ENCODE data around the gene HLCS.

The HLCS gene

GRCh38 chr21:36851121-36851520 lies 115.3 kb downstream of the HLCS start:
- no peak for DNase-seq (ENCODE audit: low read depth in 1 of 2, low spot score in 1 of 2)

GRCh38 chr21:36850372-36850771 lies 116.1 kb downstream of the HLCS start:
- no peak for DNase-seq (ENCODE audit: low read depth in 1 of 2, low spot score in 1 of 2)

GRCh38 chr21:36849461-36850105 lies 116.9 kb downstream of the HLCS start:
- DNase-seq (ENCODE audit: low read depth in 1 of 2, low spot score in 1 of 2) = no peak

GRCh38 chr21:36848730-36849274 lies 117.7 kb downstream of the HLCS start:
- DNase-seq (ENCODE audit: low read depth in 1 of 2, low spot score in 1 of 2) = no peak

- no peak for DNase-seq (ENCODE audit: low read depth in 1 of 2, low spot score in 1 of 2)
Observed at GRCh38 chr21:36847189-36847588, 119.3 kb downstream of the HLCS start.

- no peak for DNase-seq (ENCODE audit: low read depth in 1 of 2, low spot score in 1 of 2)
Observed at GRCh38 chr21:36846631-36847030, 119.8 kb downstream of the HLCS start.

DNA sequence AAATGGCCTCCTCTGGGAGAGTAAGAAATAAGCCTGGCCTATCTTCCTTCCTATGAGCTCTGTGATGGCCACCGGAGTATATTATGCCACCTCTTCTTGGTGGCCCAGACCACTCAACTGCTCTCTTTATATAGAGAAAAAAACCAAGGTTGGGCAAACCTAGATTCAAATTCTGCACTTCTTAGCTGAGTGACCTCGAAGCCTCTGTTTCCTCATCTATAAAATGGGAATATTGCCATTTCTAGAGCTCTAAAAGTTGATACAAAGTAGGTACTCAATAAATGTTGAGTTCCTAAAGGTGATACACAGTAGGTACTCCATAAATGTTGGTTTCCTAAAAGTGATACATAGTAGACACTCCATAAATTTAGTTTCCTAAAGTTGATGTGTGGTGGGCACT lies 120.7 kb downstream of the HLCS start:
- no peak for DNase-seq (ENCODE audit: low read depth in 1 of 2, low spot score in 1 of 2)

GRCh38 chr21:36845070-36845469 lies 121.4 kb downstream of the HLCS start:
- DNase-seq (ENCODE audit: low read depth in 1 of 2, low spot score in 1 of 2) = no peak

DNA sequence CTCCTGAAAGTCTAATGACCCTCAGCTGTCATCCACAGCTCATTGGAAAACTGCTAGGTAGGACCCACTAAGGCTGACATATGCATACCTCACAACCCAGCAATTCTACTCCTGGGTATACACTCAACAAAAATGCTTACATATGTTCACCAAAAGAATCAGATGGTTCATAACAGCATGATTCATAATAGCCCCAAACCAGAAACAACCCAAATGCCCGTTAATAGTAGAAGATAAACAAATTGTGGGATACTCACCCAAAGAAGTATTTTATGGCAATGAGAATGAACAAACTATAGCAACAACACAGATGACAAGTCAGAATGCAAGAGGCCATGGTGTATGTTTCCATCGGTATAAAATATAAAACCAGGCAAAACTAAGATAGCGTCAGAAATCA lies 124.6 kb downstream of the HLCS start:
- DNase-seq (ENCODE audit: low read depth in 1 of 2, low spot score in 1 of 2) = no peak

DNA sequence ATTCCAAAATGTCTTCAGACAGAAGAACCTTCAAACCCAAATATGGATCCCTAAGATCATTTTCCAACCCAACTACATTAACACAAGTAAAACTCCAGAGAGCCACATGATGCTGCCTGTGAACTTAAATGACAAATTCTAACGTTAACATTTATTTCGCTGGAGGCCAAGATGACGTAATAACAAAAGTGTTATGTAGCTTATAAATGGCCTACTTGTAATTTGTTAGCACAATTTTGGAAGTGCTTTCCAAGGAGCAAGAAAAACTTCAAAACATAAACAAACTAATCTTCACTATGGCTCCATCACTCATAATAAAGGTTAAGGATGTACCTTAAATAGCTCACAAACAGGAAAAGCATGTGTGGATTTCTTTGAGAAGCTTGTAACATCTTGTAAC lies 126.7 kb downstream of the HLCS start:
- no peak for DNase-seq (ENCODE audit: low read depth in 1 of 2, low spot score in 1 of 2)

DNA sequence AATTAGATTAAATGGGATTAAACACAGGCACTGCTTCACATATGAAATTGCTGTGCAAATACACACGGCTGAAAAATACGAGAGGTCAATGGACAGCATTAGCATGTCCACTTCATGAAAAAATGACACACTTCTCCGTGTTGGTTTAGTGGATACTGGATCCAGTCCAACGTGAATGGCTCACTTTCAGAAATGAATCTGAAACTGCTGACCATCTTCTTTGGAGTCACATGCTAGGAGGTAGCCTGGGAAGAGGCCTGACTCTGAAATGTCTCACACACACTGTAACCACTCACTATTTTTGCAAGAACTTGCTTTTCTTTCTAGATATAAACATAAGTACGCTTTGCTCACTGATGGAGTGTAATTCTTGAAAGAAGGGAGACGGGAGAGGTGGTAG lies 127.3 kb downstream of the HLCS start:
- no peak for DNase-seq (ENCODE audit: low read depth in 1 of 2, low spot score in 1 of 2)

GRCh38 chr21:36835383-36835795 lies 131.1 kb downstream of the HLCS start:
- no peak for DNase-seq (ENCODE audit: low read depth in 1 of 2, low spot score in 1 of 2)

GRCh38 chr21:36834192-36834591 lies 132.3 kb downstream of the HLCS start:
- no peak for DNase-seq (ENCODE audit: low read depth in 1 of 2, low spot score in 1 of 2)

GRCh38 chr21:36830100-36830499 lies 136.4 kb downstream of the HLCS start:
- no peak for DNase-seq (ENCODE audit: low read depth in 1 of 2, low spot score in 1 of 2)

DNA sequence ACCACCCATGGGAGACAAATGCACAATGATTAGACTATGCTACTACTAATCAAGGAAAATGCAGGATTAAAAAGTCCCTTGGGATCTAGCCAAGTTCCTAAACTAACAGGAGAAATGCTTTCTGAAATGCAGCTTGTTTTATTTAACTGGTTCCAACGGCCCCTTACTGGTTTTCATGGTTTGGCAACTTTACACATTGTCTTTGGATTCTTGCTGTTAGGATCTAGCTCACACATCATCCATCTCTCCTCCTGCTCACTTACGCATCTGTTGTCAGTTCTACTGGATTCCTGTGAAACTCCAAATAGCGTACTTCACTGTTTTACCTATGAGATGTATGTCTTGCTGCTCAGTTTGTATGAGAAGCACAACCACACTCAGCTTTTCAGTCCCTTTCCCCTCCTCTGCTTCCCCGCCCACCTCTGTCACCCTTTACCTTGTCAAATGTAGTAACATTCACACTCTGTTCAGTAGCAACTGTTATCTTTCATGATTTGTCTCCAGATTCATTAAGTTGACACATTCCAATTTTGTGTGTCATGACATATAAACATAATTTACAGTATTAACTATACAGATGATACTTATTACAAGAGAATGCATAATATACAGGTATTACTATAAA lies 137.5 kb downstream of the HLCS start:
- no peak for DNase-seq (ENCODE audit: low read depth in 1 of 2, low spot score in 1 of 2)

DNA sequence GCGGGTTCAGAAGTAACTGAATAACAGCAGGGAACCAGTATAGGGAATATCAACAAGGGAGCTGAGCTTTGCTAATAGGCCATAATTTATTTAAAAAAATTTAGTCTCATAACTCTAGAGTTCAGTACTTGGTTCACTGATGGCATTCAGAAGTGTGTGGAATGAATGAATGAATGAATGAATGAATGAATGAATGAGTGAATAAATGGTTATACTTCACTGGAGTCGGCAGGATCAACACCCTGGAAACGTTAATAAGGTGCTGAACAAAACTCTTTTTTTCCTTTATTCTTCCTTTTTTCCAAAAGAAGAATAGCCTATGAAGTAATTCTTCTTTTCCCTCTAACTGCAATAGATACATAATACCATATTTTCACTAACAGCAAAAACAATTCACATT lies 138.3 kb downstream of the HLCS start:
- no peak for DNase-seq (ENCODE audit: low read depth in 1 of 2, low spot score in 1 of 2)

GRCh38 chr21:36825658-36826057 lies 140.8 kb downstream of the HLCS start:
- no peak for DNase-seq (ENCODE audit: low read depth in 1 of 2, low spot score in 1 of 2)

- no peak for DNase-seq (ENCODE audit: low read depth in 1 of 2, low spot score in 1 of 2)
Observed at GRCh38 chr21:36821032-36821299, 145.5 kb downstream of the HLCS start.

- no peak for DNase-seq (ENCODE audit: low read depth in 1 of 2, low spot score in 1 of 2)
Observed at GRCh38 chr21:36820176-36821031, 146.1 kb downstream of the HLCS start.

GRCh38 chr21:36817732-36818450 lies 148.6 kb downstream of the HLCS start:
- DNase-seq (ENCODE audit: low read depth in 1 of 2, low spot score in 1 of 2) = no peak

DNA sequence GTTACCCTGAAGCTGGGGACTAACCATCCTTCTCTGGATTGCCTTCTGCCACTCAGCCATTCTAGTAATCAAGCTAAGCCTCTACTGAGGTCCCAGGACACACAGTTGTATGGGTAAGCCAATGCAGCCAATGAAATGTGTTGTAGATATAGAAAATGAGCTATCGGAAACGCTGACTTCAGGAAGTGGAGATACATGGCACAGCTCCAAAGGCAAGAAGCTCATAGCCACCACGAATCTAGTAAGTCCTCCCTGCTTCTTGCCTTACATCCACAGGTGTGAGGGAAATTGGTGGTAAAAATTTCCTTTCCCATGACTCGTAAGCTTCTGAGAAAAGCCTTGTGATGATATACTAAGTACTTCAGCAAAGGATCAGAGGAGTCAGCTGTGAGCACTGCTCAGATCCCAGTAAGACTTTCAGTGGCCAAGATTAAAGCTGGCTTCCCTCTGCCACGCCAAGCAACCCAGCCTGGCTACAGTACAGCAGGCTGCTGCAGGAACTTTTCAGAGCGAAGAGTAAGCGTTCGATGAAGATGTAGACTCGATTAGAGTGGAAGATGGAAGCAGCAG lies 149.8 kb downstream of the HLCS start:
- no peak for DNase-seq (ENCODE audit: low read depth in 1 of 2, low spot score in 1 of 2)
